ENCODE data around the gene LRCH1. TPM values are rescaled to one million over a fixed set of nuclear protein-coding genes. Genes with fewer than 3 reads are reported as not detected.

LRCH1 gene
- total and polyA plus RNA-seq, 8 donors: 2.0 to 10.5 (median 3.8) TPM

- Histone ChIP-seq H3K27me3 (no peaks in the 10 kb centered on the region), H3K4me3 (no peak overlapping the region), H3K36me3 (no peaks in the 10 kb centered on the region), H3K4me1 (no peaks in the 10 kb centered on the region), H3K9me3 (no peaks in the 10 kb centered on the region), H3K27ac (no peak overlapping the region)
- 48 to 53% methylated on average over 7 of the region's 7 CpGs for WGBS, 2 donors
- no peak for FAIRE-seq
- DNase-seq: no peak
- intact Hi-C loops (cut with DNase I): no loop called here
- TF ChIP-seq CTCF (IDR thresholded peaks at IDR 0.05): no peak
- ATAC-seq: no peak
Observed at GRCh38 chr13:46526100-46526735, 26.8 kb upstream of the LRCH1 start.

- no peak overlapping the region for H3K27ac ChIP-seq
- H3K4me1 ChIP-seq: no peaks in the 10 kb centered on the region
- FAIRE-seq: no peak
- H3K9me3 ChIP-seq: no peaks in the 10 kb centered on the region
- H3K36me3 ChIP-seq: no peaks in the 10 kb centered on the region
- intact Hi-C loops (cut with DNase I): no loop called here
- 52 to 57% methylated on average over 3 of the region's 3 CpGs for WGBS, 2 donors
- no peak for TF ChIP-seq CTCF (IDR thresholded peaks at IDR 0.05)
- ATAC-seq: no peak
- DNase-seq: no peak
- no peaks in the 10 kb centered on the region for H3K27me3 ChIP-seq
- no peak overlapping the region for H3K4me3 ChIP-seq
Observed at GRCh38 chr13:46526740-46527139, 26.2 kb upstream of the LRCH1 start.

- ATAC-seq: no peak
- no peak for FAIRE-seq
- Histone ChIP-seq H3K27me3 (no peaks in the 10 kb centered on the region), H3K36me3 (no peaks in the 10 kb centered on the region), H3K9me3 (no peaks in the 10 kb centered on the region), H3K4me3 (no peak overlapping the region), H3K27ac (no peak overlapping the region), H3K4me1 (no peaks in the 10 kb centered on the region)
- TF ChIP-seq CTCF (IDR thresholded peaks at IDR 0.05): no peak
- intact Hi-C loops (cut with DNase I): no loop called here
- 59 to 64% methylated on average over 2 of the region's 2 CpGs for WGBS, 2 donors
- DNase-seq: no peak
Observed at GRCh38 chr13:46527237-46527636, 25.7 kb upstream of the LRCH1 start.

- no peak overlapping the region for H3K27ac ChIP-seq
- no peaks in the 10 kb centered on the region for H3K9me3 ChIP-seq
- DNase-seq (no peak), FAIRE-seq (no peak), ATAC-seq (no peak)
- intact Hi-C loops (cut with DNase I): no loop called here
- H3K4me3 ChIP-seq: no peak overlapping the region
- TF ChIP-seq CTCF (IDR thresholded peaks at IDR 0.05): no peak
- 61 to 74% methylated on average over 4 of the region's 4 CpGs for WGBS, 2 donors
- H3K27me3 ChIP-seq: no peaks in the 10 kb centered on the region
- no peaks in the 10 kb centered on the region for H3K36me3 ChIP-seq
- no peaks in the 10 kb centered on the region for H3K4me1 ChIP-seq
Observed at GRCh38 chr13:46529216-46529919, 23.6 kb upstream of the LRCH1 start.

Measured in pancreas (tissue), 10 donors.